ENCODE data around the gene DPEP2.
"Not testable (repeated sequence)": the region's sequence is repeated elsewhere in the genome, so short reads cannot be mapped to it uniquely, and the experiment has no call there.

Gene DPEP2

DNA sequence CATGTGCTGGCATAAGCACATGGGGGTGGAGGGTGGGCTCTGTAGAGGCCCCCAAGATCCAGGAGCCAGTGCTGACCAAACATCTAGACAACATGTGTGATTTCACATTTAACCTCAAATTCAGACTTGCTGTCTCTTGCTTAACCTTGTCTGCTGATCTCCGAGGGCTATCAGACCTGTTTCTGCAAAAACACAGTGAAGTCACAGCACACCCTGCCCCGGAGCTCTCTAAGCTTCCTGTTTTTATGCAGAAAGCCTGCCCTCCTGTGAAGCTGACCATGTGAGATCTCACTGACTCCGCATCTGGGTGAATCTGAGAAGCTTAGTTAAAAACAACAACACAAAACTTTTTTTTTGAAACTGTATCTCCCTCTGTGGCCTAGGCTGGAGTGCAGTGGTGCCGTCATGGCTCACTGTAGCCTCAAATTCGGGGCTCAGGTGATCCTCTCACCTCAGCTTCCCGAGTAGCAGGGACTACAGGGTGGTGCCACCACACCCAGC lies 6.6 kb upstream of the DPEP2 start:
- DNase-seq (ENCODE audit: low read depth in 2 of 2), result no peak

DNA sequence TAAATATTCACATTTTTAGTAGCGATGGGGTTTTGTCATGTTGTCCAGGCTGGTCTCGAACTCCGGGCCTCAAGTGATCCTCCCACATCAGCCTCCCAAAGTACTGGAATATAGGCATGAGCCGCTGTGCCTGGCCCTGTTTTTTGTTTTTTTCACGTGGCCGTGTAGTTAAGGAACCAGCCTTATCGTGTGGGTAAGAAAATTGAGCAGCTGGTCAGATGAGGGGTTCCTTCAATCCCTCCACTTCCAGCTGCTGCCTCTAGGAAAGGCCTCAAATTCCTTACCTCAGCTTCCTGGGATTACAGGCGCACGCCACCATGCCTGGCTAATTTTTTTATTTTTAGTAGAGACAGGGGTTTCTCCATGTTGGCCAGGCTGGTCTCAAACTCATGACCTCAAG lies 5.9 kb upstream of the DPEP2 start:
- no peak for DNase-seq (ENCODE audit: low read depth in 2 of 2)

DNA sequence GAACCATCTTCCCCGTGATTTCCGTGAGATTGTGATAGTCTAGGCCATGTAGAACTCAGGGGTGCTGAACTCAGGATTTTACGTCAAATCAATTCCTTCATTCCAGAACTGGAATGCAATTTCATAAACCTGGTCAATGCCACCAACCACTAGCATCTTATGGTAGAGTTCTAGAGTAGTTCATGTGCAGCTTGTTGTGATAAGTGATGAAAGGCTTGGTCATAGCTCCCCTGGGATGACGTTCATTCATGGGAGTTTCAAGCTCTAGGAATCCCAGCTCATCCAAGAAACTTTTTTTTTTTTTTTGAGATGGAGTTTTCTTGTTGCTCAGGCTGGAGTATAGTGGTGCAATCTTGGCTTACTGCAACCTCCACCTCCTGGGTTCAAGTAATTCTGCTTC lies 3.7 kb upstream of the DPEP2 start:
- DNase-seq (ENCODE audit: low read depth in 2 of 2), result no peak

DNA sequence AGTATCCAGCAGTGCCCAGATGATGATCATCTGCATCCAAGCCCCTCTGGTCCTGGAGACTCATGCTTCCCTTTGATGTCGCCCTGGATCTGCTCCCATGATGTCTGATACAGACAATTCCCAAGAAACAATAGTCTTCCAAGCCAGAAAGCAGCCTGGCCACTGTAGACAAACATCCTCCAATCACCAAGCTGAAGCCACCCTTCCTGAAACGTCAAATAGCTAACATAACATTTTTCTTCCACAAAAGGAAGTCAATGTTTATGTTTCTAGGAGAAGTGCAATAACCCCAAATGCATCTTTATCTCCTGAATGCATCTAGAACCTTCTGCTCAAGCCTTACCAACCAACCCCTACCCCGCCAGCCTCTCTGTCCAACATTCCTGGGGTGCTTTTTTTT lies 1.2 kb upstream of the DPEP2 start:
- no peak for DNase-seq (ENCODE audit: low read depth in 2 of 2)

DNA sequence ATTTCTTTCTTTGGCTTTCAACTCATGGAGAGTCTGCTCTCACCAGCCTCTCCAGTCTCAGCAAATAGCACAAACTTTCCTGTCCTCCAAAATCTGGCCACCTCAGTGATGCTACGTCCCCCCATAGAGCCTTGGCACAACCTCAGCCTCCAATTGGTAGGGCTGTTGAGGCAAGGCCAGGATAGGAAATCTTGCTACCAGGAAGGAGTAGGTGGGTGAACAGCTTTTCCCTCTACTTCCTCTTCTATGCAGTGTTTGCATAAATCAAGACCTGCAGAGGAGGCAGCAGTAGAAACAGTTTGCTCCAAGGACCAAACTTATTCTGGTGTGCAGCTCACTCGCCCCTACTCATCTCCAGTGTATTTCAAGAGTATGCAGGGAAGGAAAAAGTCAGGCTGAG lies 701 bp upstream of the DPEP2 start:
- no peak for DNase-seq (ENCODE audit: low read depth in 2 of 2)

DNA sequence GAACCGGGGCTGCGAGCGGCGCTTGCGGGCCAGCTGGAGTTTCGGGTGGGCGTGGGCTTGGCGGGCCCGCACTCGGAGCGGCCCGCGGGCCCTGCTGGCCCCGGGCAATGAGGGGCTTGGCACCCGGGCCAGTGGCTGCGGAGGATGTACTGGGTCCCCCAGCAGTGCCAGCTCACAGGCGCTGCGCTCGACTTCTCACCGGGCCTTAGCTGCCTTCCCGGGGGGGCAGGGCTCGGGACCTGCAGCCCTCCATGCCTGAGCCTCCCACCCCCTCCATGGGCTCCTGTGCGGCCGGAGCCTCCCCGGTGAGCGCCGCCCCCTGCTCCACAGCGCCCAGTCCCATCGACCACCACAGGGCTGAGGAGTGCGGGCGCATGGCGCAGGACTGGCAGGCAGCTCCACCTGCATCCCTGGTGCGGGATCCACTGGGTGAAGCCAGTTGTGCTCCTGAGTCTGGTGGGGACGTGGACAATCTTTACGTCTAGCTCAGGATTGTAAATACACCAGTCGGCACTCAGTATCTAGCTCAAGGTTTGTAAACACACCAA lies 979 bp downstream of the DPEP2 start:
- not testable (repeated sequence) for DNase-seq (ENCODE audit: low read depth in 2 of 2)

DNA sequence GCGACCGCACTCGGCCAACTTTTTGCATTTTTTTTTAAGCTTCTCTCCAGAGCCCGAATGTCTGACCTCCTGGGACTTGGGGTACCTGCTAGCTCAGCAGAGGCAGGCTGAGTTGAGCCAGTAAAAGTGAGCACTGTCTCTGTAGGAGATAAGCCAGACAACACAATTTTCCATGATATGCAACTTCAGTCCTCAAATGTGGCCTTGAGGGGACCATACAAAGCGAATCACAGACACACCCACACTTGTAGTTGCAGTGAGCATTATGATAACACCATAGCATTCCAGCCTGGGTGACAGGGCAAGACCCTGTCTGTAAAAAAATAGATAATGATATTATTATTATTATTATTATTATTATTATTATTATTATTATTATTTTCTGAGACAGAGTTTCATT lies 2.6 kb downstream of the DPEP2 start:
- DNase-seq (ENCODE audit: low read depth in 2 of 2), result no peak

DNA sequence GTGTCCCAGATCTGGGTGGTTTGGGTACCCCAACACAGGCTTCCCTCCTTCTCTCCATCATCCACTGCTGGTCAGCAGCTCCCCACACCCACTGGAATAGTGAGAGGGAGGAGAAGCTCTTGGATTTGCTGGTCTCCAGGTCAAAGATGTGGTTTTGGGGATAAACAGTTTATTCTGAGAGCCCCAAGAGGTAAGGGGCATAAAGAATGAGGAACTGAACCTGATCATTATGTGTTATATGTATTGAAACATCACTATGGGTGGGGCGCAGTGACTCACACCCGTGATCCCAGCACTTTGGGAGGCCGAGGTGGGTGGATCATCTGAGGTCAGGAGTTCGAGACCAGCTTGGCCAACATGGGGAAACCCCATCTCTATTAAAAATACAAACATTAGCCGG lies 3.9 kb downstream of the DPEP2 start:
- no peak for DNase-seq (ENCODE audit: low read depth in 2 of 2)

DNA sequence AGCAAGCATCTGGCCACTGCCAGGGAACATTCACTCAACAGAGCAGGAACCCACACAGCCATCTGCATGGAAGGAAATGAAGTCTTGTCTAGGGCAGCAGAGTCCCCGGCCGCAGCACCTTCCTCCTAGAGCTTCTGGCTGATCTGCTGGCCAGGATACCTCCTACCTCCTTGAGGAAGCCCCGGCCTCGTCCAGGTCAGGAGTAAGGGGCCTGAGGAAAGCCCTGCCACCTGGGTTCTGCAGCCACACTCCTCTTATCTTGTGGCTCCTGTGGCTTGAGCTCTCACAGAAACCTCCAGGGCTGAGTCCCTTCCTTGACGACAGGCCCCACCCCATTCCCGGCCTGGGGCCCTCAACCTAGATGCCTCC lies 5.3 kb downstream of the DPEP2 start:
- DNase-seq (ENCODE audit: low read depth in 2 of 2), result not testable (repeated sequence)

DNA sequence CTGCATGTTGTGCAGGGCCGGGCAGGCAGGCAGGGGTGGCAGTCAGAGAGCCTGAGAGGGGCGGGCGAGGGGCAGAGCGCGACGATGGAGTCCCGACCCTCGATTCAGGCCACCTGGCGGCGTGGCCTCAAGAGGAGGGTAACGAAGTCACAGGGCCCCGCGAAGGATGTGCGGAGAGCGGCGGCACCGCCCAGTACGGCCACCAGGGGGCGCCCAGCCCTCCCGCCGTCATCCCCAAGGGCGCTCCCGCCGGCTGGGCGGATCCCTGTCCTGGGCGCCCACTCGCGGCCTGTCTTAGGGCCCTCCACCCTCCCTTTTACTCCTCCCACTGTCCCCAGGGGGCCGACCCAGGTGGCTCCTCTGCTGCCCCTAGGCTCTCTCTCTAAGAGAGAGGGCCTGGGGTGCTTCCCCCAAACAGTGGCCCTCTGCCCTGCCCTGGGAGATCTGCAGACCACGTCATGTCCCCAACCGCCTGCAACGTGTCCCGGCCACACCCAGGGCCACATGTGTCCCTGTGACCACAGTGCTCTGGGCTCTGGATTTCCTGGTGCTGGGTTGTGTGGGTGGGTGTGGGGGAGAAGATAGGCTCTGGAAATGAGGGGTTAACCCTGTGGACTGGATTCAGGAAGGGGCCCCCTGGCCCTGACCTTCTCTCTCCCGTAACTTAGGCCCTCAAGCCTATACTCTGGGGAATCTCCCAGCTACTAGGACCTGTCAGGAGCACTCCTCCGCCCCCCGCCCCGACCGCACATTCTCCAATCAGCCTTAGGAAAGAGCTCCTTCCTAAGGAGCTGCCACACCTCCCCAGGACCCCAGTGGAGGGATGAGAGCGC lies 5.9 kb downstream of the DPEP2 start:
- DNase-seq (ENCODE audit: low read depth in 2 of 2), result peak; percentile 60 to 66

DNA sequence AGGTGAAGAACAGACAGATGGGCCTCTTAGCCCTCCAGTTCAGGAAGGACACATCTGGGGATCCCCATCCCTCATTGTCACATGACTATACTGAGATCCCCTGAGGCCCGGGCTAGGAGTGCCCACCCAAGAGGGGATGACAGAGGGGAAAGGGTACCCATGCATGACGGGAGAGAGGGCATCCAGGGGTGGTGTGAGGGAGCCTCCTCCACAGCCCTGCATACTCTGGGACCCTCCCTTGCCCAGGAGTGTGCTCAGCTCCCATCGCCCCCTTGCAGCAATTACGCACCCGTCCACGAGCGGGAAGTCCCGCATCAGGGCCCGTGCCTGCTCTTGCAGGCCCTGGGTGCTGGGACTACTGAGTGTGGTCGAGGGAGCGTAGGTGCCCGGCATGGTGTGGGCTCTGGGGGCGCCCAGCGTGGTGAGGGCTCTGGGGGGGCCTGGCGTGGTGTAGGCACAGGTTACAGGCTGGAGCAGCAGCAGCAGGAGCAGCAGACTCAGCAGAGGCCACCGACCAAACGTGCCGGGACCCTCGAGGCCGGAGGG lies 6.5 kb downstream of the DPEP2 start:
- DNase-seq (ENCODE audit: low read depth in 2 of 2), result no peak

DNA sequence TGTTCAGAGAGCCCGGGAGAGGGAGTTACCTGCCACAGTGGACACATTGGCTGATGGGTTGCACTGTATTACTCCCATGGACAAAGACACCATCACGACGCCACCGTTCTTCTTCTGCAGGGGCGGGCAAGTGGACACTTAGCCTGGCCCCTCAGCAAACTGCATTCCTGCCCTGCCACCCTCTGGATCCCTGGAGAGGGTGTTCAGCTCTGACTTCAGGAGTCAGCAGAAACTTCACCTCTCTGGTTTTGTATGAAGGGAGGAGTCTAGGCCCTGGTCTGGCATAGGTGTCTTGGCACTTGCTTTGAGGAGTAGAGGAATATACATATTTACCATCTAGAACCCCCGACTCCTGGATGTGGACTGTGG lies 9.3 kb downstream of the DPEP2 start:
- DNase-seq (ENCODE audit: low read depth in 2 of 2), result no peak

DNA sequence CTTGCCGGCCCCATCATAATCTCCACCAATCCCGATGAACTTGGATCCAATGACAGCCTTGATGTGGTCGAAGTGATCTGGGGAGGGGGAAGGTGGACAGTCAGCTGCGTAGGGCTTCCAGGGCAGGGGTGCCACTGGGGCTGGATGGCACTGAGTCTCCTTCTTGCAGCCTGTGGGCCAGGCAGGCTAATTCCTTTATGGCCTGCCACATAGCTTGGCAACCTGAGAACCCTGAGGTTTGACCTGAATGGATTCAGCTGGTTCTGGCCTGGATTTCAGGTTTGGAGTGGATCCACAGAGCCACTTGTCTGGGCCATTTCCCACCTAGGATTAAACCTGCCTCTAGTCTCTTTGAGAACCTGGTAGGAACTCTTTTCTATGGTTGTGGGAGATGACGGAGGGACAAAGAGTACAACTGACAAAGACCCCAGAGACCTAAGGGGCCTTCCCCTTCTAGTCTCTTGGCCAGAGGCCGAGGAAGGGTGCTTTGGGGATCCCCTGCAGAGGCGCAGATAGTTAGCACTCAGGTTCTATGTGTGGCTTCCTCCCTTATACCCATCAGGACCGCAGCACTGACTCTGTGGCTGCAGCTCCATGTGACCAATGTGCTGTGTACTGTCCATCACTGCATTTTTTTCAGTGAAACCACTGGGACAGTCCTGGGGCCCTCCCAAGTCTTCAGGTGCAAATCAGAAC lies 9.8 kb downstream of the DPEP2 start:
- no peak for DNase-seq (ENCODE audit: low read depth in 2 of 2)

DNA sequence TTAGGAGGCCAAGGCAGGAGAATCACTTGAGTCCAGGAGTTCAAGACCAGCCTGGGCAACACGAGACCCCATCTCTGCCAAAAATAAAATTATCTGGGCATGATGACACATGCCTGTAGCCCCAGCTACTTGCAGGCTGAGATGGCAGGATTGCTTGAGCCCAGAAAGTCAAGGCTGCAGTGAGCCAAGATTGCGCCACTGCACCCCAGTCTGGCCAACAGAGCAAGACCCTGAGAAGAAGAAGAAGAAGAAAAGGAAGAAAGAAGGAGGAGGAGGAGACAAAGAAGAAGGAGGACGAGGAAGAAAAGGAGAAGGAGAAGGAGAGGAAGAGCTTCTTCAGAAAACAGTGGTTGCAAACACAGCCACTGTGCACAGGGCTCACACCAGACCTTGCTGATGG lies 10.6 kb downstream of the DPEP2 start:
- DNase-seq (ENCODE audit: low read depth in 2 of 2), result no peak

DNA sequence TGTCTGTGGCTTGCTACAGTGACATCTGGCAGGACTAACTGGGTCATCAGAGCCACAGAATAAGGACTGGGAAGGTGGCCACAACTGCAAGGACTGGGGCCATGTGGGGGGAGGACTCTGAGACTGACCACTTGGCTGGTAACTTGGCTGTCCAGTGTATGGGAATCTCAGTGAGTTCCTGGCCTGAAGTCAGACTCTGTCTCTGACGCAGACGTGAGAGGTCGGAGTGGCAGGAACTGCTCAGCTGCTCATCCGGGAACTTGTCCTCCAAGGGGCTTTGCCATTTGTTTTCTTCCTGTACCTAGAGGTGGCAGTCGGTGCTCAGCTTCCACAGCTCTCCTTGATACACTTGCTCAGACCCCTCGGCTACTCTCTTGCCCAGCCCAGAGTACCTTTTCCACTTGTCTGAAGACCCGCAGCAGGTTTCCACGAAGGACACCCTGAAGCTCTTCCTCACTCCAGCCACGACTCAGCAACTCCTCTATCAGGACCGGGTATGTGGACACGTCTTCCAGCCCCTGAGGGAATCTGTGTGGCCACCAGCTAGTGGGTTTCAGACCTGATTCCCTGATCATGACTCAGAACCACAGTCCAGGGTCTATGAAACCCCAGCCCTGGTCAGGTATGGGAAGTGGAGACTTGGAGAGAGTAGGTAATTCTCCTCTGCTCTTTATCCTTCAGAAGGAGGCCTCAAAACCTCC lies 11.7 kb downstream of the DPEP2 start:
- DNase-seq (ENCODE audit: low read depth in 2 of 2), result no peak

DNA sequence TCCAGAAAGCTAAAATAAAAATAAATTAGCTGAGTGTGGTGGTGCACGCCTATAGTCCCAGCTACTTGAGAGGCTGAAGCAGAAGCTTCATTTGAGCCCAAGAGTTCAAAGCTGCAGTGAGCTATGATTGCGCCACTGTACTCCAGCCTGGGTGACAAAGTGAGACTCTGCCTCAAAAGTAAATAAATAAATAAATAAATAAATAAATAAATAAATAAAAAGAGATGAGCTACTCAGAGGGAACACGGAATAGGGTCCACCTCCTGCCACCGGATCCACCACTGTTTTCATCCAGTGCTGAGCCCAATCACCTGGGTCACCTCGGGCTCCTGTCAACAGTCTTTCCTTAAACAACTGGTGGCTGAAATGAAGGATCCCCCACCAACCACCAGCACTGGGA lies 12.3 kb downstream of the DPEP2 start:
- no peak for DNase-seq (ENCODE audit: low read depth in 2 of 2)

DNA sequence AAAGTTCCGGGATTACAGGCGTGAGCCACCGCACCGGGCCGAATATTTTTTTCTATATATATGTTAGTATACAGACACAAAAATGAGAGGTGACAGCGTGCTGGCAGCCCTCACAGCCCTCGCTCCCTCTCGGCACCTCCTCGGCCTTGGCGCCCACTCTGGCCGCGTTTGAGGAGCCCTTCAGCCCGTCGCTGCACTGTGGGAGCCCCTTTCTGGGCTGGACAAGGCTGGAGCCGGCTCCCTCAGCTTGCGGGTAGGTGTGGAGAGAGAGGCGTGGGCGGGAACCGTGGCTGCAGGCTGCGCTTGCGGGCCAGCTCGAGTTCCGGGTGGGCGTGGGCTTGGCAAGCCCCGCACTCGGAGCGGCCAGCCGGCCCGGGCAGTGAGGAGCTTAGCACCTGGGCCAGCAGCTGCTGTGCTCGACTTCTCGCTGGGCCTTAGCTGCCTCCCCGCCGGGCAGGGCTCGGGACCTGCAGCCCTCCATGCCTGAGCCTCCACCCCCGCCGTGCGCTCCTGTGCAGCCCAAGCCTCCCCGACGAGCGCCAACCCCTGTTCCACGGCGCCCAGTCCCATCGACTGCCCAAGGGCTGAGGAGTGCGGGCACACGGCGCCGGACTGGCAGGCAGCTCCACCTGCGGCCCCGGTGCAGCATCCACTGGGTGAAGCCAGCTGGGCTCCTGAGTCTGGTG lies 17.1 kb downstream of the DPEP2 start:
- no peak for DNase-seq (ENCODE audit: low read depth in 2 of 2)

DNA sequence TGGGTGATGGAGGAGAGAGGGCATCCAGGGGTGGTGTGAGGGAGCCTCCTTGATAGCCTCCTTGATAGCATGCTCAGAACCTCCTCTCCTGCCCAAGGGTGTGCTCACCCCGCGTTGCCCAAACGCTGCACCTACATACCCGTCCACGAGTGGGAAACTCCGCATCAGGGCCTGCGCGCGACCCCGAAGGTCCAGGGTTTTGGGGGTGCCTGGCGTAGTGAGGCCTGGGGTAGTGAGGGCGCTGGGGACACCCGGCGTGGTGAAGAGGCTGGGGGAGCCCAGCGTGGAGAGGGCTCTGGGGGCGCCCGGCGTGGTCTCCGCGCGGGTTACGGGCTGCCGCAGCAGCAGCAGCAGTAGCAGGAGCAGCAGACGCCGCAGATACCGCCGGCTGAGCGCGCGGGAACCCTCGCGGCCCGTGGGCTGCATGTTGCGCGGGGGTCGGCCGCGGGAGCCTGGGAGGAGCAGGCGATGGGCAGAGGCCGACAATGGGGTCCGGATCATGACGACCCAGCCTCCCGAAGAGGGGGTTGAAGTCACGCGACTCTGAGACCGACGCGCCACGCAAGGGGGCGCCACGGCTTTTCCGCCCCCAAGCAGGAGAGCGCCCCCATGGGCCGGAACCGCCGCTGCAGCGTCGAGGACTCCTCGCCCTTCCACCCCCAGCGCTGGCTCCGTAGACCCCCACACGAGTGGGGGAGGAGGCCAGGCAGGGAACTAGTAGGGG lies 19.2 kb downstream of the DPEP2 start, which contains the start of gene DPEP3:
Gene DPEP3 (minus strand): TSS at position 545 of the 724 bp plus-strand sequence. CDS start 119 bp downstream, at position 426.
- DNase-seq (ENCODE audit: low read depth in 2 of 2), result no peak

DNA sequence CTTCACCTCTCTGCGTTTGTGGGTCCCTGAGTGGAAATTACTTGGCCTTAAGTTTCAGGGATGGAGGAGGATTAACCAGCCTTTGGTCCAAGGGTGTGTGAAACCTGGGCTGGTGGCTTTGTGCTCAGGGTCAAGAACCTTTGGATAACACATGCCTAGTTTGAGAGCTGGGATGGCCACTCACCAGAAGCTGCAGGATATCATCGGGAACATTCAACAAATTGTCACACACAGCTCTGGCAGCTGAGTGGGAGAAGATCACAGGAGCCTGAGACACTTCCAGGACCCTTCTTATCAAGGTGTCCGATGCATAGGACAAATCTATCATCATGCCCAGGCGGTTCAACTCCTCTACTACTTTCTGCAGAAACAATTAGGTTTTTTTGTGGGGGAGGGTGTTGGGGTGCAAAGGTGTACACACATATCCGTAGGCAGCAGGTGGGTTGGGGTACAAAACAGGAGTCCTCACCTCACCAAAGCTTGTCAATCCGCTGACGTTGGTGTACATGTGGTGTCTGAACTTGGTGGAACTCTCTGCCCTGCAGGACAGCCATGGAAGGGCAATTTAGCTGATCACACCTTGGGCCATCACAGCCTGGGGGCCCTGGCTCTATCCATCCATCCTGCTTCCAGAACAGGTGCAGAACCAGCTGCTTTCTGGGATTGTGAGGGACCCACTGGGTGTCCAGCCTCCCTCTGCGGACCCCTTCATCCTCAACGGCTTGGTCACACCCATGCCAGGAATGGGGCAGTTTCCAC lies 21.6 kb downstream of the DPEP2 start:
- no peak for DNase-seq (ENCODE audit: low read depth in 2 of 2)

DNA sequence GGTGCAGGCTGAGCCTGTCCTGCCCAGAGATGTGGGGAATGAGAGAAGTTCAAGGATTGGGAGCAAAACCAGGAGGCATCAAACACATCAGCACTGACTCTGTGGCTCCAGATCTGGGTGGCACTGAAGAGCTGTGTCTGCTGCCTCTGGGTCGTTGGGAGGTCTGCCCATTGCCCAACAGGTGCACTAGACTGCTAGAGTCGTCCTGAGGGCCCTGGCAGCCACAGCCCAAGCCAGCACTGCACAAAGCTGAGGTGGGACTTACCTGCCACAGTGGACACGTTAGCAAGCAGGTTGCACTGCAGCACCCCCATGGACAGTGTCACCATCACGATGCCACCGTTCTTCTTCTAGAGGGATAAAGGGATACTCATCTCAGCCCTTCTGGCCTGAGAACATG lies 22.3 kb downstream of the DPEP2 start:
- DNase-seq (ENCODE audit: low read depth in 2 of 2), result no peak
